PC-9 (cell line): ENCODE data around the gene CTDSP1.

Experiments used
- EZH2 ChIP-seq: fragments of 200-600 bp; sonication (generic); IDR thresholded peaks from 2 replicates; pipeline ENCODE4 v1.8.0; 2017; ENCODE audit warnings: antibody characterized with exemption, low read depth
- TF ChIP-seq, protein P1 (sequence below): fragments of 200-600 bp; sonication (generic); conservative IDR thresholded peaks from 2 replicates; pipeline ENCODE4 v1.6.1; 2017; ENCODE audit warnings: mixed run types, antibody characterized with exemption, mild to moderate bottlenecking, moderate library complexity

DNA sequence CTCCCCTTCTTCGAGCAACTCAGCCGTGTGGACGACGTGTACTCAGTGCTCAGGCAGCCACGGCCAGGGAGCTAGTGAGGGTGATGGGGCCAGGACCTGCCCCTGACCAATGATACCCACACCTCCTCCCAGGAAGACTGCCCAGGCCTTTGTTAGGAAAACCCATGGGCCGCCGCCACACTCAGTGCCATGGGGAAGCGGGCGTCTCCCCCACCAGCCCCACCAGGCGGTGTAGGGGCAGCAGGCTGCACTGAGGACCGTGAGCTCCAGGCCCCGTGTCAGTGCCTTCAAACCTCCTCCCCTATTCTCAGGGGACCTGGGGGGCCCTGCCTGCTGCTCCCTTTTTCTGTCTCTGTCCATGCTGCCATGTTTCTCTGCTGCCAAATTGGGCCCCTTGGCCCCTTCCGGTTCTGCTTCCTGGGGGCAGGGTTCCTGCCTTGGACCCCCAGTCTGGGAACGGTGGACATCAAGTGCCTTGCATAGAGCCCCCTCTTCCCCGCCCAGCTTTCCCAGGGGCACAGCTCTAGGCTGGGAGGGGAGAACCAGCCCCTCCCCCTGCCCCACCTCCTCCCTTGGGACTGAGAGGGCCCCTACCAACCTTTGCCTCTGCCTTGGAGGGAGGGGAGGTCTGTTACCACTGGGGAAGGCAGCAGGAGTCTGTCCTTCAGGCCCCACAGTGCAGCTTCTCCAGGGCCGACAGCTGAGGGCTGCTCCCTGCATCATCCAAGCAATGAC is 4.8 kb downstream of the CTDSP1 start:
- TF ChIP-seq, protein P1, sequence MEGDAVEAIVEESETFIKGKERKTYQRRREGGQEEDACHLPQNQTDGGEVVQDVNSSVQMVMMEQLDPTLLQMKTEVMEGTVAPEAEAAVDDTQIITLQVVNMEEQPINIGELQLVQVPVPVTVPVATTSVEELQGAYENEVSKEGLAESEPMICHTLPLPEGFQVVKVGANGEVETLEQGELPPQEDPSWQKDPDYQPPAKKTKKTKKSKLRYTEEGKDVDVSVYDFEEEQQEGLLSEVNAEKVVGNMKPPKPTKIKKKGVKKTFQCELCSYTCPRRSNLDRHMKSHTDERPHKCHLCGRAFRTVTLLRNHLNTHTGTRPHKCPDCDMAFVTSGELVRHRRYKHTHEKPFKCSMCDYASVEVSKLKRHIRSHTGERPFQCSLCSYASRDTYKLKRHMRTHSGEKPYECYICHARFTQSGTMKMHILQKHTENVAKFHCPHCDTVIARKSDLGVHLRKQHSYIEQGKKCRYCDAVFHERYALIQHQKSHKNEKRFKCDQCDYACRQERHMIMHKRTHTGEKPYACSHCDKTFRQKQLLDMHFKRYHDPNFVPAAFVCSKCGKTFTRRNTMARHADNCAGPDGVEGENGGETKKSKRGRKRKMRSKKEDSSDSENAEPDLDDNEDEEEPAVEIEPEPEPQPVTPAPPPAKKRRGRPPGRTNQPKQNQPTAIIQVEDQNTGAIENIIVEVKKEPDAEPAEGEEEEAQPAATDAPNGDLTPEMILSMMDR = no peak
- TF ChIP-seq EZH2 = no peak
